Stimulated activated CD4-positive, alpha-beta T cell treated with anti-CD3 and anti-CD28 coated beads, Interleukin-12 subunit alpha, Interleukin-12 subunit beta, amount 100 ng/mL, for 48 hours (primary cell): Measurements from ENCODE around the gene RNF222.
"Not testable (repeated sequence)": the region's sequence is repeated elsewhere in the genome, so short reads cannot be mapped to it uniquely, and the experiment has no call there.

Experiments
- DNase-seq, 3 donors: peaks; one replicate each; pipeline ENCODE4 v3.0.0-alpha.2; 2020; ENCODE audit warnings: low read depth in 2 of 3, low spot score in 1 of 3

Gene RNF222

GRCh38 chr17:8382052-8382879 lies 15.4 kb downstream of the RNF222 start:
- peak in 1 of 3 donors; percentile 11 for DNase-seq

- no peak for DNase-seq
These were observed 17.6 kb downstream of the RNF222 start for GRCh38 chr17:8380049-8380448.

GRCh38 chr17:8378117-8378516 lies 19.5 kb downstream of the RNF222 start:
- not testable (repeated sequence) for DNase-seq

GRCh38 chr17:8377422-8377821 lies 20.2 kb downstream of the RNF222 start:
- no peak for DNase-seq

- peak; percentile 80 to 89 (median 87) for DNase-seq
These were observed 21.2 kb downstream of the RNF222 start, which contains the start of gene KRABD2 for GRCh38 chr17:8376271-8377067. TSS of gene KRABD2 (minus strand) at chr17:8376704.

GRCh38 chr17:8375738-8376259 lies 21.8 kb downstream of the RNF222 start:
- DNase-seq, result no peak

- DNase-seq, result not testable (repeated sequence)
These were observed 23.8 kb downstream of the RNF222 start for GRCh38 chr17:8373856-8374255.

GRCh38 chr17:8372422-8372821 lies 25.2 kb downstream of the RNF222 start:
- DNase-seq, result no peak

GRCh38 chr17:8371786-8372185 lies 25.8 kb downstream of the RNF222 start:
- DNase-seq, result no peak

- DNase-seq, result no peak
These were observed 27.7 kb downstream of the RNF222 start for GRCh38 chr17:8369944-8370343.

- no peak for DNase-seq
These were observed 29.4 kb downstream of the RNF222 start for GRCh38 chr17:8368193-8368592.

- DNase-seq, result no peak
These were observed 31.4 kb downstream of the RNF222 start for GRCh38 chr17:8366231-8366630.

GRCh38 chr17:8365143-8365542 lies 32.5 kb downstream of the RNF222 start:
- no peak for DNase-seq

- no peak for DNase-seq
These were observed 34.8 kb downstream of the RNF222 start for GRCh38 chr17:8362651-8363332.

- DNase-seq, result no peak
These were observed 36.9 kb downstream of the RNF222 start for GRCh38 chr17:8360751-8361150.

- DNase-seq, result no peak
These were observed 37.4 kb downstream of the RNF222 start for GRCh38 chr17:8360260-8360659.

- no peak for DNase-seq
These were observed 37.9 kb downstream of the RNF222 start for GRCh38 chr17:8359769-8360168.

- no peak for DNase-seq
These were observed 39.7 kb downstream of the RNF222 start for GRCh38 chr17:8357910-8358309.

GRCh38 chr17:8354236-8354635 lies 43.4 kb downstream of the RNF222 start:
- DNase-seq, result no peak

- DNase-seq, result no peak
These were observed 43.9 kb downstream of the RNF222 start for GRCh38 chr17:8353736-8354135.

- no peak for DNase-seq
These were observed 47.3 kb downstream of the RNF222 start for GRCh38 chr17:8350339-8350738.
